H1 (cell line): ENCODE measurements around the gene RPGR.

Source experiments
- CHD2 ChIP-seq: IDR thresholded peaks from 2 replicates; pipeline ENCODE4 v1.6.1; 2012; ENCODE audit warnings: low read length, improper control_type of control experiment
- EP300 ChIP-seq, 2 experiments: IDR thresholded peaks; 1 replicate in 1 of 2; 2 replicates in 1 of 2; pipeline ENCODE4 v1.6.1; 2011 to 2012; ENCODE audit warnings: low read depth in 2 of 2, low read length in 2 of 2, mild to moderate bottlenecking in 2 of 2, borderline replicate concordance in 1 of 2, inconsistent platforms in 1 of 2, moderate library complexity in 1 of 2
- HDAC2 ChIP-seq, 2 experiments: fragments of 300-600 bp in 1 of 2; sonication (generic) in 1 of 2; IDR thresholded peaks; 2 replicates each; pipeline ENCODE4 v1.6.1; 2011 to 2012; ENCODE audit warnings: low read depth in 2 of 2, low read length in 2 of 2, mild to moderate bottlenecking in 2 of 2, moderate library complexity in 2 of 2, borderline replicate concordance in 1 of 2, inconsistent platforms in 1 of 2
- RXRA ChIP-seq: IDR thresholded peaks from 2 replicates; pipeline ENCODE4 v1.6.1; 2011; ENCODE audit warnings: low read depth, mild to moderate bottlenecking, low read length, moderate library complexity; ENCODE audit not compliant: insufficient read depth
- SP4 ChIP-seq: IDR thresholded peaks from 2 replicates; pipeline ENCODE4 v1.6.1; 2012; ENCODE audit warnings: low read length, inconsistent platforms
- SUZ12 ChIP-seq: fragments of 200-600 bp; sonication (generic); IDR thresholded peaks from 2 replicates; pipeline ENCODE4 v1.6.1; 2012; ENCODE audit warnings: mild to moderate bottlenecking, inconsistent platforms, low read length, moderate library complexity, mixed read lengths
- TF ChIP-seq, protein P1 (sequence below), 3 experiments: IDR thresholded peaks; 1 replicate in 2 of 3; 2 replicates in 1 of 3; pipeline versions ENCODE4 v1.5.1 to v1.6.1; 2011; ENCODE audit warnings: low read length in 3 of 3, mild to moderate bottlenecking in 3 of 3, inconsistent platforms in 2 of 3, low read depth in 1 of 3, moderate library complexity in 1 of 3; ENCODE audit not compliant: insufficient read depth in 1 of 3; ENCODE audit errors: control extremely low read depth in 1 of 3
- TF ChIP-seq, protein P2 (sequence below): IDR thresholded peaks from 2 replicates; pipeline ENCODE4 v1.6.1; 2012; ENCODE audit warnings: inconsistent platforms

DNA sequence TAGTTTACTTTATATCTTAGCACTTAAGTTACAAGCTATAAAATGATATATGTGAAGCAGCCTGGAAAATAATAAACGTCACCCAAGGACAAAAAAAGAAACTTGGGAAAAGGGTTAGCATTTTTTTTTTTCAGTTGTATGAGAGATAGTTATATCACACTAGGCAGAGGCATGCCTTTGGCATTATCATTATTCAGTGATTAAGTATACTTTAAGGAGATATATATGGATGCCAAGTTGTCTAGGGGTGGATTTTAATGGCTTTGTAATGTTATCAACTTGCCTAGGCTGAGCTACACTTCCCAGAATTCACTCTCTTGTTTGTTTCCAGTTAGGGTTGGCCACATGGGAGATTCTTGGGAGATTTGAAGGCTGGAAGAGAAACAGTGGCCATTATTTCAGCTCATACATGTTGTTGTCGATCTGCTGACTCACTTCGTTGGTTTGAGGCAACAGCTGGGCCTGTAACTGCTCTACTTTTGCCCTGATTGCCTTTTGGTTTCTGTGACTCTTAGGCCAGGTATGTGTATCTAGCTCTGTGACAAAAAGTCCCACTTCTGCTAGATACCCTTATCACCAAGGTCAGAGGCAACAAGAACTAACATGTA, 95.1 kb downstream of the RPGR start:
- no peak for TF ChIP-seq EP300 (IDR thresholded peaks at IDR 0.05; ENCODE audit: borderline replicate concordance in 1 of 2, low read depth in 2 of 2, low read length in 2 of 2)
- TF ChIP-seq, protein P1, sequence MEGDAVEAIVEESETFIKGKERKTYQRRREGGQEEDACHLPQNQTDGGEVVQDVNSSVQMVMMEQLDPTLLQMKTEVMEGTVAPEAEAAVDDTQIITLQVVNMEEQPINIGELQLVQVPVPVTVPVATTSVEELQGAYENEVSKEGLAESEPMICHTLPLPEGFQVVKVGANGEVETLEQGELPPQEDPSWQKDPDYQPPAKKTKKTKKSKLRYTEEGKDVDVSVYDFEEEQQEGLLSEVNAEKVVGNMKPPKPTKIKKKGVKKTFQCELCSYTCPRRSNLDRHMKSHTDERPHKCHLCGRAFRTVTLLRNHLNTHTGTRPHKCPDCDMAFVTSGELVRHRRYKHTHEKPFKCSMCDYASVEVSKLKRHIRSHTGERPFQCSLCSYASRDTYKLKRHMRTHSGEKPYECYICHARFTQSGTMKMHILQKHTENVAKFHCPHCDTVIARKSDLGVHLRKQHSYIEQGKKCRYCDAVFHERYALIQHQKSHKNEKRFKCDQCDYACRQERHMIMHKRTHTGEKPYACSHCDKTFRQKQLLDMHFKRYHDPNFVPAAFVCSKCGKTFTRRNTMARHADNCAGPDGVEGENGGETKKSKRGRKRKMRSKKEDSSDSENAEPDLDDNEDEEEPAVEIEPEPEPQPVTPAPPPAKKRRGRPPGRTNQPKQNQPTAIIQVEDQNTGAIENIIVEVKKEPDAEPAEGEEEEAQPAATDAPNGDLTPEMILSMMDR (IDR thresholded peaks at IDR 0.05; ENCODE audit: control extremely low read depth in 1 of 3, insufficient read depth in 1 of 3, low read depth in 1 of 3, low read length in 3 of 3): no peak
- no peak for TF ChIP-seq SP4
- no peak for TF ChIP-seq CHD2
- TF ChIP-seq, protein P2, sequence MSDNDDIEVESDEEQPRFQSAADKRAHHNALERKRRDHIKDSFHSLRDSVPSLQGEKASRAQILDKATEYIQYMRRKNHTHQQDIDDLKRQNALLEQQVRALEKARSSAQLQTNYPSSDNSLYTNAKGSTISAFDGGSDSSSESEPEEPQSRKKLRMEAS: no peak
- TF ChIP-seq SUZ12: no peak
- TF ChIP-seq RXRA: no peak
- TF ChIP-seq HDAC2 (IDR thresholded peaks at IDR 0.05; ENCODE audit: borderline replicate concordance in 1 of 2, low read depth in 2 of 2, low read length in 2 of 2): no peak
